Progenitor cell of endocrine pancreas (in vitro differentiated cells): ENCODE data around the gene APOE. TPM values are rescaled to one million over a fixed set of nuclear protein-coding genes. Genes with fewer than 3 reads are reported as not detected.

Source experiments
- DNase-seq: peaks from one replicate; pipeline ENCODE4 v3.0.0; 2021; ENCODE audit warnings: low spot score; ENCODE audit not compliant: unreplicated experiment
- H3K27ac Mint-ChIP-seq: 2 replicates; pipeline ENCODE4 v1.8.0; 2021; ENCODE audit warnings: mild to moderate bottlenecking, moderate library complexity, mixed read lengths
- H3K27me3 Mint-ChIP-seq: 2 replicates; pipeline ENCODE4 v1.8.0; 2021; ENCODE audit warnings: mixed read lengths
- H3K36me3 Mint-ChIP-seq: 2 replicates; pipeline ENCODE4 v1.8.0; 2022; ENCODE audit warnings: mixed read lengths; ENCODE audit not compliant: insufficient read depth
- H3K4me1 Mint-ChIP-seq: 2 replicates; pipeline ENCODE4 v1.8.0; 2021; ENCODE audit warnings: low read depth, mixed read lengths
- H3K4me3 Mint-ChIP-seq: 2 replicates; pipeline ENCODE4 v1.8.0; 2021; ENCODE audit warnings: low read depth, mild to moderate bottlenecking, moderate library complexity, mixed read lengths
- H3K9me3 Mint-ChIP-seq: 2 replicates; pipeline ENCODE4 v1.8.0; 2021; ENCODE audit warnings: low read depth, mixed read lengths
- total RNA-seq: library from RNA; stranded (reverse); gene quantifications from 2 replicates; pipeline ENCODE4 v1.2.1, GENCODE V29; 2021
- TF ChIP-seq, protein P1 (sequence below): fragments of 200-600 bp; sonication (generic); IDR thresholded peaks from one replicate; pipeline ENCODE4 v1.5.0; 2021; ENCODE audit warnings: antibody characterized with exemption, mild to moderate bottlenecking; ENCODE audit not compliant: unreplicated experiment

APOE gene
- total RNA-seq, 1 donor from 2014 or later, result 198 TPM

DNA sequence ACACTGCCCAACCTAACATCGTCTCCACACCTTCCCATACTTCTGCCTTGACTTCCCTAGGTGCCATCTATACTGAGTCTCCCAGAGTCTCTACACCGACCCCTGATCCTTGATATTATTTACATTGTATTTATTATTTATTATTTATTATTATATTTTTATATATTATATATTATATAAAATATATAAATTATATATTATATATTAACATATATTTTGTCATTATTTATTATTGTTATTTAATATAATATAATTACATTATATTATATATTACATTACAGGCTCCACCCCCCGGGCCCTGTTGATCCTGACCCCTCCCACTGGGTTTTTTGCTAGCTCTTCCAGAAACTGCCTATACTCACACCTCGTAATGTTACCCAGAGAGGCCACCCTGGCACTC, 32.9 kb upstream of the APOE start:
- Mint-ChIP-seq H3K4me3 (no peak overlapping the region), H3K27ac (no peak overlapping the region), H3K4me1 (peaks cover 5% of the 10 kb centered on the region), H3K36me3 (peaks cover 29% of the 10 kb centered on the region), H3K9me3 (no peaks in the 10 kb centered on the region), H3K27me3 (no peaks in the 10 kb centered on the region)
- TF ChIP-seq, protein P1, sequence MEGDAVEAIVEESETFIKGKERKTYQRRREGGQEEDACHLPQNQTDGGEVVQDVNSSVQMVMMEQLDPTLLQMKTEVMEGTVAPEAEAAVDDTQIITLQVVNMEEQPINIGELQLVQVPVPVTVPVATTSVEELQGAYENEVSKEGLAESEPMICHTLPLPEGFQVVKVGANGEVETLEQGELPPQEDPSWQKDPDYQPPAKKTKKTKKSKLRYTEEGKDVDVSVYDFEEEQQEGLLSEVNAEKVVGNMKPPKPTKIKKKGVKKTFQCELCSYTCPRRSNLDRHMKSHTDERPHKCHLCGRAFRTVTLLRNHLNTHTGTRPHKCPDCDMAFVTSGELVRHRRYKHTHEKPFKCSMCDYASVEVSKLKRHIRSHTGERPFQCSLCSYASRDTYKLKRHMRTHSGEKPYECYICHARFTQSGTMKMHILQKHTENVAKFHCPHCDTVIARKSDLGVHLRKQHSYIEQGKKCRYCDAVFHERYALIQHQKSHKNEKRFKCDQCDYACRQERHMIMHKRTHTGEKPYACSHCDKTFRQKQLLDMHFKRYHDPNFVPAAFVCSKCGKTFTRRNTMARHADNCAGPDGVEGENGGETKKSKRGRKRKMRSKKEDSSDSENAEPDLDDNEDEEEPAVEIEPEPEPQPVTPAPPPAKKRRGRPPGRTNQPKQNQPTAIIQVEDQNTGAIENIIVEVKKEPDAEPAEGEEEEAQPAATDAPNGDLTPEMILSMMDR, result no peak
- no peak for DNase-seq

DNA sequence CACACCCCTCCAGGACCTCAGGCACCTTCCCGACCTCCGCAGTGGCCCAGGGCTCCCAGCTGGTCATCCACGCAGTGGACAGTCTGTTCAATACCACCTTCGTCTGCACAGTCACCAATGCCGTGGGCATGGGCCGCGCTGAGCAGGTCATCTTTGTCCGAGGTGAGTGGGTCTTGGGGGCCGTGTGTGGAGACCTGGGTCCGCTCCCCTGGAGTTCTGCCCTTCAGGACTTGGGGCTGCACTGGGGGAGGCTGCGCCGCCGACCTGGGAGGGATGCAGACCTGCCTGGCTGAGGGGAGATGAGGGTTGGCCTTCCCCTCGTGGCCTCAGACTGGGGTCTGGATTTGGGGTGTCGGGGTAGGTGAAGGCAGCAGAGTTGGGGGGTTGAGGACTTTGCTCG, 31.3 kb upstream of the APOE start:
- no peaks in the 10 kb centered on the region for H3K9me3 Mint-ChIP-seq
- H3K4me1 Mint-ChIP-seq, result peaks cover 5% of the 10 kb centered on the region
- peaks cover 23% of the 10 kb centered on the region for H3K36me3 Mint-ChIP-seq
- no peak overlapping the region for H3K27ac Mint-ChIP-seq
- TF ChIP-seq, protein P1, result no peak
- H3K27me3 Mint-ChIP-seq, result no peaks in the 10 kb centered on the region
- DNase-seq, result no peak
- no peak overlapping the region for H3K4me3 Mint-ChIP-seq

DNA sequence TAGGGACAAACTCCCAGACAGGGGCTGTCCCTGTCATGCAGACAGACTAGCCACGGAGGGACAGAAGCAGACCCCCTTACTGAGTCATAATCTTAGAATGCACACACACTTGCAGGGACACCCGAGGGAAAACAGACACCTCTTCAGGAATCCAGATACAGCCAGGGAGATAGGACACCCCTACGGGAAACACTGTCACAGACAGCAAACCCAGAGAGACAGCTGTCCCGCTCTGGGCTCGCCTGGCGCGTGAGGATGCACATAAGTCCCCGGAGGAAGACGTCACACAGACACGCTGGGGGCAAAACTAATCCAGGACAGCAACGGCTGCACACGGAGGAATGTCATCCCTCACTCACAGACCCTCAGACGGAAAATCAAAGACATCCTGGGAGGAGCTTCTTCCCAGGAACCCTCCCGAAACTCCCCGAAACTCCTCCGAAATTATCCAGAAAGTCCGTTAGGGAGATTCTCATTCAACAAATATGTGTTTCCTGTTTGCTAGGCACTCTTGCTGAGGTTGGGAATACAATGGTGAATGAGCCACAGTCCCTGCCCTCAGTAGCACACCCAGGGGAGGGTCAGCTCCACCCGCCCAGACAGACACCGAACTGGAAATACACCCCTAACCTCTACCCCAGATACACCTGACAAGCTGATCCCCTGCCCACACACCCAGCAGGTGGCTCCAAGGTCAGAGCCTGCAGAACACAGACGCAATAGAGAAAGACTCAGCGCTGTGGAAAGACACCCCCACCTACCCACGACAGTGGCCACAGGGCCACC, 29.7 kb upstream of the APOE start:
- TF ChIP-seq, protein P1, result no peak
- peaks cover 20% of the 10 kb centered on the region for H3K36me3 Mint-ChIP-seq
- H3K4me3 Mint-ChIP-seq, result no peak overlapping the region
- H3K27ac Mint-ChIP-seq, result no peak overlapping the region
- no peak for DNase-seq
- H3K27me3 Mint-ChIP-seq, result no peaks in the 10 kb centered on the region
- H3K4me1 Mint-ChIP-seq, result no peaks in the 10 kb centered on the region
- no peaks in the 10 kb centered on the region for H3K9me3 Mint-ChIP-seq

DNA sequence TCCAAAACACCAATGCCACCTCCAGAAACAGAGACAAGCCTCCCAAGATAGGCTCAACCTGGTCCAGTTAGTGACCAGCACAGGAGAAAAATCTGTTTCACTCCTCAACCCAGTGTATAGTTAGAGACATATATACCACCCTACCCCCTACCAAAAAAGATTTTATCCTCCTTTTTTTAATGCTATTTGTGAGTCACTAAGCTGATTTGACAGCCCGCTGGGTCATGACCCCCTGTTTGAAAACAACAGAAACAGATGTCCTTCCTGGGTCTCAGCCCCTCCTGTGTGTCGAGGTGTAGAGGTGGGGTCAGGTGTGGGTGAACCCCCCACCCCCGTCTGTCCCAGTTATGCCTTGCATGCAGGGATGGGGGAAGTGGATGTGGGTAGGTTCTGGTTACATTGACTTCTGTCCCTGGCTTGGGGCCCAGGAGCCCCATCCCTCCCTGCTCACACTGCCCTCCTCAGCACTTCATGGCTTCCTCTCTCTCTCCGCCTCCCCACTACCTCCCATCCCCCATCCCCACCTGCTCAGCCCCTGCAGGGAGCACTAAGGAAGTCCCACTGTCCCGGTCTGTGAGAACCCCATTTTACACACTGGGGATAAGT, 28.6 kb upstream of the APOE start:
- TF ChIP-seq, protein P1, result no peak
- DNase-seq, result no peak
- H3K27me3 Mint-ChIP-seq, result no peaks in the 10 kb centered on the region
- H3K27ac Mint-ChIP-seq, result no peak overlapping the region
- H3K9me3 Mint-ChIP-seq, result no peaks in the 10 kb centered on the region
- H3K4me3 Mint-ChIP-seq, result no peak overlapping the region
- peaks cover 19% of the 10 kb centered on the region for H3K36me3 Mint-ChIP-seq
- H3K4me1 Mint-ChIP-seq, result no peaks in the 10 kb centered on the region

DNA sequence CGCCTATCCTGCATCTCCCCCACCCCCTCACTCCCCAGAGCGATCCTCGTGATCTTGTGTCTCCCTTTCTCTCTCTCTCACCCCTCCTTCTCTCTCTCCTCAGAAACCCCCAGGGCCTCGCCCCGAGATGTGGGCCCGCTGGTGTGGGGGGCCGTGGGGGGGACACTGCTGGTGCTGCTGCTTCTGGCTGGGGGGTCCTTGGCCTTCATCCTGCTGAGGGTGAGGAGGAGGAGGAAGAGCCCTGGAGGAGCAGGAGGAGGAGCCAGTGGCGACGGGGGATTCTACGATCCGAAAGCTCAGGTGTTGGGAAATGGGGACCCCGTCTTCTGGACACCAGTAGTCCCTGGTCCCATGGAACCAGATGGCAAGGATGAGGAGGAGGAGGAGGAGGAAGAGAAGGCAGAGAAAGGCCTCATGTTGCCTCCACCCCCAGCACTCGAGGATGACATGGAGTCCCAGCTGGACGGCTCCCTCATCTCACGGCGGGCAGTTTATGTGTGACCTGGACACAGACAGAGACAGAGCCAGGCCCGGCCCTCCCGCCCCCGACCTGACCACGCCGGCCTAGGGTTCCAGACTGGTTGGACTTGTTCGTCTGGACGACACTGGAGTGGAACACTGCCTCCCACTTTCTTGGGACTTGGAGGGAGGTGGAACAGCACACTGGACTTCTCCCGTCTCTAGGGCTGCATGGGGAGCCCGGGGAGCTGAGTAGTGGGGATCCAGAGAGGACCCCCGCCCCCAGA, 27.3 kb upstream of the APOE start:
- DNase-seq, result no peak
- TF ChIP-seq, protein P1, result no peak
- no peaks in the 10 kb centered on the region for H3K4me1 Mint-ChIP-seq
- peaks cover 12% of the 10 kb centered on the region for H3K36me3 Mint-ChIP-seq
- H3K27me3 Mint-ChIP-seq, result no peaks in the 10 kb centered on the region
- H3K27ac Mint-ChIP-seq, result peak overlapping the region; percentile 64
- H3K9me3 Mint-ChIP-seq, result no peaks in the 10 kb centered on the region
- H3K4me3 Mint-ChIP-seq, result no peak overlapping the region
